Renal cortex interstitium (tissue), 3 donors: Measurements from ENCODE around the gene LY6G6C. TPM values are rescaled to one million over a fixed set of nuclear protein-coding genes. Genes with fewer than 3 reads are reported as not detected.

Source experiments
- polyA plus RNA-seq, 3 donors: library from polyadenylated mRNA; unstranded; fragments of 120-200 nt; gene quantifications; one replicate each; pipeline ENCODE4 v1.2.1, GENCODE V29; 2013; ENCODE audit not compliant: insufficient read length in 3 of 3

The LY6G6C gene
- polyA plus RNA-seq, 3 donors: 0.26 to 0.41 TPM; not detected in 1

Other genes with a start within 250 kb of the LY6G6C start
- gene MICB, start 223.6 kb downstream of the LY6G6C start, polyA plus RNA-seq: 1 to 10 TPM; 1.4 to 1.8 (median 1.5) TPM
- 10 to 100 TPM; 13.5 to 19.2 (median 17.9) TPM for gene MCCD1, start 192.8 kb downstream of the LY6G6C start, polyA plus RNA-seq
- 100 to 1,000 TPM; 573 to 689 (median 586) TPM for gene DDX39B, start 179.7 kb downstream of the LY6G6C start, polyA plus RNA-seq
- gene ATP6V1G2, start 175.1 kb downstream of the LY6G6C start, polyA plus RNA-seq: 10 to 100 TPM in 2 of 3 donors, 1 to 10 TPM in 1; 5.9 to 11.5 (median 11.0) TPM
- gene NFKBIL1, start 174.1 kb downstream of the LY6G6C start, polyA plus RNA-seq: 10 to 100 TPM; 17.0 to 28.4 (median 27.7) TPM
- gene LTA, start 149.5 kb downstream of the LY6G6C start, polyA plus RNA-seq: under 1 TPM; 0.26 to 0.43 (median 0.33) TPM
- gene TNF, start 146.2 kb downstream of the LY6G6C start, polyA plus RNA-seq: under 1 TPM; 0.18 to 0.40 (median 0.24) TPM
- gene LTB, start 139.3 kb downstream of the LY6G6C start, polyA plus RNA-seq: 1 to 10 TPM in 2 of 3 donors, under 1 TPM in 1; 0.53 to 2.3 (median 2.2) TPM
- gene LST1, start 135.5 kb downstream of the LY6G6C start, polyA plus RNA-seq: 1 to 10 TPM; 4.4 to 6.5 (median 6.3) TPM
- under 1 TPM in 2 of 3 donors, not detected in 1; 0.19 TPM for gene NCR3, start 128.7 kb downstream of the LY6G6C start, polyA plus RNA-seq
- 10 to 100 TPM; 63.3 to 80.6 (median 78.2) TPM for gene AIF1, start 106.5 kb downstream of the LY6G6C start, polyA plus RNA-seq
- gene PRRC2A, start 101.0 kb downstream of the LY6G6C start, polyA plus RNA-seq: 100 to 1,000 TPM; 161 to 211 (median 207) TPM
- 100 to 1,000 TPM; 243 to 263 (median 257) TPM for gene BAG6, start 69.1 kb downstream of the LY6G6C start, polyA plus RNA-seq
- 100 to 1,000 TPM; 105 to 114 (median 110) TPM for gene APOM, start 65.9 kb downstream of the LY6G6C start, polyA plus RNA-seq
- 10 to 100 TPM; 17.3 to 22.9 (median 18.4) TPM for gene C6orf47, start 61.0 kb downstream of the LY6G6C start, polyA plus RNA-seq
- 10 to 100 TPM; 28.1 to 33.1 (median 29.9) TPM for gene GPANK1, start 56.7 kb downstream of the LY6G6C start, polyA plus RNA-seq
- gene CSNK2B, start 55.7 kb downstream of the LY6G6C start, polyA plus RNA-seq: 100 to 1,000 TPM; 232 to 252 (median 246) TPM
- 10 to 100 TPM; 22.8 to 30.6 (median 25.3) TPM for gene LY6G5B, start 51.8 kb downstream of the LY6G6C start, polyA plus RNA-seq
- gene LY6G5C, start 40.7 kb downstream of the LY6G6C start, polyA plus RNA-seq: 1 to 10 TPM; 2.4 to 3.5 (median 3.4) TPM
- gene ABHD16A, start 18.4 kb downstream of the LY6G6C start, polyA plus RNA-seq: 10 to 100 TPM; 52.4 to 70.9 (median 61.6) TPM
- gene LY6G6F, start 14.9 kb downstream of the LY6G6C start, polyA plus RNA-seq: 1 to 10 TPM in 1 of 3 donors, under 1 TPM in 2; 0.44 to 1.2 (median 0.73) TPM
- gene LY6G6D, start 6.4 kb downstream of the LY6G6C start, polyA plus RNA-seq: under 1 TPM in 1 of 3 donors, not detected in 2; 0.20 TPM
- gene MPIG6B, start 1.6 kb upstream of the LY6G6C start, polyA plus RNA-seq: 1 to 10 TPM; 1.6 TPM
- gene DDAH2, start 7.6 kb upstream of the LY6G6C start, polyA plus RNA-seq: 100 to 1,000 TPM; 152 to 237 (median 188) TPM
- 100 to 1,000 TPM; 268 to 296 (median 292) TPM for gene CLIC1, start 14.8 kb upstream of the LY6G6C start, polyA plus RNA-seq
- 10 to 100 TPM; 21.4 to 59.0 (median 22.1) TPM for gene MSH5, start 18.3 kb upstream of the LY6G6C start, polyA plus RNA-seq
- gene SAPCD1, start 40.9 kb upstream of the LY6G6C start, polyA plus RNA-seq: 10 to 100 TPM in 2 of 3 donors, 1 to 10 TPM in 1; 6.8 to 17.2 (median 10.0) TPM
- gene VWA7, start 55.6 kb upstream of the LY6G6C start, polyA plus RNA-seq: 10 to 100 TPM in 1 of 3 donors, 1 to 10 TPM in 2; 7.3 to 13.9 (median 8.5) TPM
- gene VARS1, start 74.0 kb upstream of the LY6G6C start, polyA plus RNA-seq: 10 to 100 TPM; 58.7 to 72.2 (median 61.2) TPM
- 10 to 100 TPM; 72.1 to 90.4 (median 82.4) TPM for gene LSM2, start 85.2 kb upstream of the LY6G6C start, polyA plus RNA-seq
- gene HSPA1L, start 93.5 kb upstream of the LY6G6C start, polyA plus RNA-seq: 1 to 10 TPM; 3.3 to 5.0 (median 4.0) TPM
- 100 to 1,000 TPM in 2 of 3 donors, 10 to 100 TPM in 1; 84.4 to 121 (median 116) TPM for gene HSPA1A, start 93.8 kb upstream of the LY6G6C start, polyA plus RNA-seq
- gene HSPA1B, start 106.0 kb upstream of the LY6G6C start, polyA plus RNA-seq: 100 to 1,000 TPM; 119 to 167 (median 142) TPM
- 10 to 100 TPM; 74.6 to 79.3 (median 78.1) TPM for gene NEU1, start 141.1 kb upstream of the LY6G6C start, polyA plus RNA-seq
- 10 to 100 TPM; 40.7 to 82.8 (median 51.9) TPM for gene SLC44A4, start 157.3 kb upstream of the LY6G6C start, polyA plus RNA-seq
- gene EHMT2, start 176.0 kb upstream of the LY6G6C start, polyA plus RNA-seq: 10 to 100 TPM; 74.6 to 98.4 (median 83.9) TPM
- 10 to 100 TPM; 23.4 to 35.5 (median 23.6) TPM for gene ZBTB12, start 180.3 kb upstream of the LY6G6C start, polyA plus RNA-seq
- 1 to 10 TPM; 3.0 to 4.2 (median 4.0) TPM for gene C2, start 206.0 kb upstream of the LY6G6C start, polyA plus RNA-seq
- gene CFB, start 224.3 kb upstream of the LY6G6C start, polyA plus RNA-seq: 1 to 10 TPM; 5.2 to 8.7 (median 6.6) TPM
- gene NELFE, start 237.2 kb upstream of the LY6G6C start, polyA plus RNA-seq: 100 to 1,000 TPM in 1 of 3 donors, 10 to 100 TPM in 2; 89.5 to 103 (median 91.3) TPM
- 10 to 100 TPM; 42.3 to 49.0 (median 47.7) TPM for gene SKIC2, start 237.4 kb upstream of the LY6G6C start, polyA plus RNA-seq